Activated CD4-positive, alpha-beta T cell treated with anti-CD3 and anti-CD28 coated beads for 36 hours (primary cell): ENCODE measurements around the gene REC8. TPM values are rescaled to one million over a fixed set of nuclear protein-coding genes. Genes with fewer than 3 reads are reported as not detected.
A peak's percentile ranks its signal among the peaks of the same experiment; 100 is the strongest.

Source experiments
- ATAC-seq: fragments of 200-7000 bp; cut with Tn5 transposase; one replicate; pipeline ENCODE4 v1.10.0; 2021; ENCODE audit warnings: mild to moderate bottlenecking, moderate library complexity
- CTCF ChIA-PET: fragments of 350-600 bp; sonication (Branson Sonifier 250); formaldehyde crosslinking; loops from one replicate; lab custom pipeline; 2021; ENCODE audit warnings: antibody characterized with exemption; lab: Charles Lee
- POLR2A ChIA-PET: fragments of 350-600 bp; sonication (Branson Sonifier 250); formaldehyde crosslinking; loops from one replicate; lab custom pipeline; 2021; ENCODE audit warnings: antibody characterized with exemption, inconsistent platforms; lab: Charles Lee
- DNase-seq: peaks from one replicate; pipeline ENCODE4 v3.0.0-alpha.2; 2020
- H3K27ac Mint-ChIP-seq: one replicate; pipeline ENCODE4 v1.8.0; 2021; ENCODE audit warnings: mixed read lengths
- H3K27me3 Mint-ChIP-seq: one replicate; pipeline ENCODE4 v1.8.0; 2021; ENCODE audit warnings: mixed read lengths
- H3K36me3 Mint-ChIP-seq: one replicate; pipeline ENCODE4 v1.8.0; 2021; ENCODE audit warnings: low read depth, mixed read lengths
- H3K4me1 Mint-ChIP-seq: one replicate; pipeline ENCODE4 v1.8.0; 2021; ENCODE audit warnings: mixed read lengths
- H3K4me3 Mint-ChIP-seq: one replicate; pipeline ENCODE4 v1.8.0; 2021; ENCODE audit warnings: mild to moderate bottlenecking, moderate library complexity, mixed read lengths
- H3K9me3 Mint-ChIP-seq: one replicate; pipeline ENCODE4 v1.8.0; 2021; ENCODE audit warnings: low read depth, mixed read lengths
- intact Hi-C, 2 experiments: fragments of 100-400 bp; cut with DNase I in 1 of 2; cut with micrococcal nuclease in 1 of 2; formaldehyde crosslinking; loops; one replicate each; pipeline versions ENCODE4 v1.14.2 to v1.15.1; 2022 to 2024; cut with DNase I, micrococcal nuclease
- total RNA-seq, 2 experiments: library from RNA; stranded (reverse); gene quantifications; one replicate each; pipeline ENCODE4 v1.2.3, GENCODE V29; 2021

Gene REC8
- total RNA-seq, 2 experiments from 2014 or later = 25.6 to 27.7 TPM

DNA sequence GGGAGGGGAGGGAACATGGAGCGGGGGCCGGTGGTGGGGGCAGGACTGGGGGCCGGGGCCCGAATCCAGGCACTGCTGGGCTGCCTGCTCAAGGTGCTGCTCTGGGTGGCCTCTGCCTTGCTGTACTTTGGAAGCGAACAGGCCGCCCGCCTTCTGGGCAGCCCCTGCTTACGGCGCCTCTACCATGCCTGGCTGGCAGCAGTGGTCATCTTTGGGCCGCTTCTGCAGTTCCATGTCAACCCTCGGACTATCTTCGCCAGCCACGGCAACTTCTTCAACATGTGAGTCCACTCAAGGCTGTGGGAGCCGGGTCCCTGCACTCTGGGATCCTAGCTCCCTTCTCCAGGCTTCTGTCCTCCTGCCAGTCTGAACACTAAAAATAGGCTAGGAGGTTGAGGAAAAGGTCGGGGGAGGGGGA, 40.3 kb upstream of the REC8 start:
- no peaks in the 10 kb centered on the region for H3K27me3 Mint-ChIP-seq
- intact Hi-C loops = no loop called here
- ChIA-PET CTCF (interaction anchor here (0.6 to 3.4 kb wide), 8 partner anchors 14 to 1142 kb away, joined by 3 to 15 read pairs (median 4); partner anchors contain the start of genes DCAF11, IRF9, NRL and RNF31), POLR2A (no interaction called here)
- H3K36me3 Mint-ChIP-seq = peaks cover 2% of the 10 kb centered on the region
- H3K4me3 Mint-ChIP-seq = no peak overlapping the region
- H3K27ac Mint-ChIP-seq = peak overlapping the region; percentile 44
- DNase-seq (no peak), ATAC-seq (no peak)
- H3K9me3 Mint-ChIP-seq = no peaks in the 10 kb centered on the region
- peaks cover 23% of the 10 kb centered on the region for H3K4me1 Mint-ChIP-seq

DNA sequence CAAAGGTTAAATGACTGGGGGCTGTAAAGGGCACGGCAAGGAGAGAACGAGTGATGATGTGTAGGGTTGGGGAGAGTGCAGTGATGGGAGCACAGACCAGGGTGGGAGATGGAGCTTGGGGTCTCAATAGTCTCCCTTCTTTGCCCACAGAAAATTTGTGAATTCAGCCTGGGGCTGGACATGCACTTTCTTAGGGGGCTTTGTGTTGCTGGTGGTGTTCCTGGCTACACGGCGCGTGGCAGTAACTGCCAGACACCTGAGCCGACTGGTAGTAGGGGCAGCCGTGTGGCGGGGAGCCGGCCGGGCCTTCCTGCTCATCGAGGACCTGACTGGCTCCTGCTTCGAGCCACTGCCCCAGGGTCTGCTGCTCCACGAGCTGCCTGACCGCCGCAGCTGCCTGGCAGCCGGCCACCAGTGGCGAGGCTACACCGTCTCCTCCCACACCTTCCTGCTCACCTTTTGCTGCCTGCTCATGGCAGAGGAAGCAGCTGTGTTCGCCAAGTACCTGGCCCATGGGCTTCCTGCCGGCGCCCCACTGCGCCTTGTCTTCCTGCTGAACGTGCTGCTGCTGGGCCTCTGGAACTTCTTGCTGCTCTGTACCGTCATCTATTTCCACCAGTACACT, 39.7 kb upstream of the REC8 start:
- DNase-seq (peak; percentile 55), ATAC-seq (no peak)
- Mint-ChIP-seq H3K27me3 (no peaks in the 10 kb centered on the region), H3K27ac (peak overlapping the region; percentile 80), H3K4me3 (no peak overlapping the region), H3K36me3 (peaks cover 8% of the 10 kb centered on the region), H3K9me3 (no peaks in the 10 kb centered on the region), H3K4me1 (peaks cover 25% of the 10 kb centered on the region)
- POLR2A ChIA-PET = interaction anchor here (2.1 kb wide), 1 partner anchor 18 kb away, joined by 5 read pairs; the partner anchor contains the start of genes DCAF11 and NRL
- intact Hi-C loops = no loop called here
- CTCF ChIA-PET = interaction anchor here (0.7 to 3.4 kb wide), 9 partner anchors 8 to 620 kb away, joined by 3 to 15 read pairs (median 4); partner anchors contain the start of genes DCAF11, IRF9, NRL and RNF31

DNA sequence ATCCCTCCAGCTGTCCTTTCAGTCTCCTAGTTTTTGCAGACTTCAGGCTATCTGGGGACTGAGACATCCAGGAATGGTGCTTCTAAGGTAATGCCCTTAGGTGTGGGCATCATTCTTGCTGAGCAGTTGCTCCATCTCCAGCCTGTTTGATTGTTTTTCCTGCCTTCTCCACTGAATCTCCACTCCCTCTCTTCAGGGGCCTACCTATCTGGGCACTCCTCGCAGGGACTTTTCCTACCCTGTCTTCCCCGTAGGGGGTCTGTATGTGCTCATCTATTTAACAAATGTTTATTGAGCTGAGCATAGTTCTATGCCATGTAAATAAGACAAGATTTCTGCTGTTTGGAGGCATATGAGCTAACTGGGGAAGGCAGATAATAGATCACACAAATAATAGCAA, 38.9 kb upstream of the REC8 start:
- Mint-ChIP-seq H3K36me3 (peaks cover 15% of the 10 kb centered on the region), H3K4me3 (no peak overlapping the region), H3K4me1 (peaks cover 31% of the 10 kb centered on the region), H3K27me3 (no peaks in the 10 kb centered on the region), H3K9me3 (no peaks in the 10 kb centered on the region), H3K27ac (peak overlapping the region; percentile 80)
- intact Hi-C loops = no loop called here
- no peak for ATAC-seq
- DNase-seq = no peak
- CTCF ChIA-PET = interaction anchor here (0.6 to 3.4 kb wide), 7 partner anchors 14 to 81 kb away, joined by 3 to 15 read pairs (median 4); partner anchors contain the start of genes DCAF11, IRF9, NRL and RNF31
- POLR2A ChIA-PET = interaction anchor here (2.1 kb wide), 1 partner anchor 18 kb away, joined by 5 read pairs; the partner anchor contains the start of genes DCAF11 and NRL

DNA sequence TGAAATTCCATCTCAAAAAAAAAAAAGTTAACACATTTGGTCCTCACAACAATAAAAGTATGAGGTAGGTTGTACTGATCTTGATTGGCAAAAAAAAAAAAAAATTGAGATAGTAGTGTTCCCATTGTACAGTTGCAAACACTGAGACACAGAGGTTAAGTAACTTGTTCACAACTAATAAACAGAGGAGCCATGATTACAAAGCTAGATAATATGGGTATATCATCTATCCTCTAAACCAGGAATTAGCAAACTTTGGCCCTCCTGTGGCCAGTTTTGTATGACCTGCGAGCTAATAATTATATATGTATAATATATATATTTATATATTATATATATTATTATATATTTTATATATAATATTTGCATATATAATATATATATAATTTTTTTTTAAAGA, 38.1 kb upstream of the REC8 start:
- no peaks in the 10 kb centered on the region for H3K9me3 Mint-ChIP-seq
- no peak for DNase-seq
- ChIA-PET CTCF (interaction anchor here (0.6 to 3.4 kb wide), 3 partner anchors 27 to 302 kb away, joined by 3 to 15 read pairs (median 3); partner anchors contain the start of gene IRF9), POLR2A (interaction anchor here (0.6 to 2.1 kb wide), 4 partner anchors 19 to 65 kb away, joined by 3 to 8 read pairs (median 6); partner anchors contain the start of genes DCAF11 and NRL)
- H3K27ac Mint-ChIP-seq = no peak overlapping the region
- peaks cover 22% of the 10 kb centered on the region for H3K36me3 Mint-ChIP-seq
- no peaks in the 10 kb centered on the region for H3K27me3 Mint-ChIP-seq
- ATAC-seq = no peak
- intact Hi-C loops = no loop called here
- H3K4me1 Mint-ChIP-seq = peaks cover 38% of the 10 kb centered on the region
- no peak overlapping the region for H3K4me3 Mint-ChIP-seq

DNA sequence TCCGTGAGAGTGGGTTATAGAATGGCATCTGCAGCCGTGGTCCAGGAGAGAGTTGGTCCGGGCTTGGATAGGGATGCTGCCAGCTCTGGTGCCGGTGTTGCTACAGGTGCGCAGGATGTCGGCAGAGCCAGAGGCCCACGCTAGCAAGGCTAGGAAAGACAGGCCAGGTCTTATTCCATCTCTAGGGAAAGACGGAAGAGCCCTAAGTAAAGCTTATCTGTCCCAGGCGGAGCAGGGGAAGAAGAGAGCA, 36.4 kb upstream of the REC8 start:
- peak; percentile 38 for DNase-seq

DNA sequence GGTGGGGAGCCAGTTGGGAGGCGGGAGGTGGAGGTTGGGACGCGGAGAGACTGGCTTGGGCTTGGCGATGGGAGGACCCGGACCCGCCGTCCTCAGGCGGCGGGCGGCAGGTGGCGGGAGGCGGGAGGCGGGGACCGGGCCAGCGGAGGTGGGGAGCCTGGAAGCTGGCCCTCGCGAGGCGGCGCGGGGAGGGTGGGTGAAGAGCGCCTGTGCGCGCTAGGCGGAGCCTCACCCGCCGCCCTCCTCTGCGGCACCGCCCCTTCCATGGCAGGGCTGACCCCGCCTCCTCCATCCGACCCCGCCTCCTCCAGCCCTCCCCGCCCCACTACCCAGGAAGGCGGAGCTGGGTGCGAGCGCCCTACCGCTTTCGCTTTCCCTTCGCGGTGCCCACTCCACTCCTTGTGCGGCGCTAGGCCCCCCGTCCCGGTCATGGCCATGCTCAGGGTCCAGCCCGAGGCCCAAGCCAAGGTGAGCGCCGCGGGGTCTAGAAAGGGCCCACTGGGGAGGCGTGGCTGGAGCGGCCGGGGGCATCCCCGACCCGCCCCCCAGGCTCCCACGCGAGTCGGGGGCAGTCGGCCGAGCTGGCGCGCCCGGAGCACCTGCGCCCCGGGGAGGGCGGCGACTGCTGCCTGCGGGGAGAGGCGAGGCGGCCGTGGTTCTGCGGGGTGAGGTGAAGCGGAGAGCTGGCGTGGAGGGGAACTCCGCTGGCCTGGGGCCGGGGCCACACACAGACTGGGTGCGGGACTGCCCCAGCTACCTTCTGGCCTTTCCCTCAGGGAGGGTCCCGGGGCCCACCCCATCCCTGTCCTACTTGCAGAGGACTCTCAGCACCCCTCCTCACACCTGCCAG, 35.8 kb upstream of the REC8 start, which contains the start of gene PSME1:
Gene PSME1, plus strand, starts transcription at position 361 of the 850 bp plus-strand sequence. Its CDS starts 69 bp downstream, at position 430.
- H3K4me1 Mint-ChIP-seq = peaks cover 50% of the 10 kb centered on the region
- H3K9me3 Mint-ChIP-seq = no peaks in the 10 kb centered on the region
- H3K27ac Mint-ChIP-seq = peak within 1 kb of the TSS; percentile 92
- ATAC-seq = peak; percentile 95
- H3K36me3 Mint-ChIP-seq = peaks cover 45% of the 10 kb centered on the region
- H3K4me3 Mint-ChIP-seq = peak within 1 kb of the TSS; percentile 92
- no peaks in the 10 kb centered on the region for H3K27me3 Mint-ChIP-seq
- ChIA-PET CTCF (interaction anchor here (0.8 to 2.3 kb wide), 9 partner anchors 10 to 300 kb away, joined by 3 to 12 read pairs (median 4); partner anchors contain the start of genes CARMIL3, CIDEB, DCAF11 and NRL), POLR2A (interaction anchor here (0.6 to 3.1 kb wide), 11 partner anchors 10 to 1373 kb away, joined by 3 to 35 read pairs (median 4); partner anchors contain the start of genes DCAF11, IPO4, IRF9 and NRL)
- peak; percentile 98 for DNase-seq
- intact Hi-C loops = loop anchor here (1.0 to 5.0 kb wide), 9 partner anchors 10 to 296 kb away; partner anchors contain the start of genes DCAF11 (in 2 of the 2), IPO4 (in 2 of the 2), NRL (in 2 of the 2) and CHMP4A (in 1 of the 2)

More for the DNA sequence above, 36.4 kb upstream of the REC8 start:
- Mint-ChIP-seq H3K9me3 (no peaks in the 10 kb centered on the region), H3K4me1 (peaks cover 50% of the 10 kb centered on the region), H3K27ac (peak overlapping the region; percentile 92), H3K4me3 (peak overlapping the region; percentile 92), H3K27me3 (no peaks in the 10 kb centered on the region), H3K36me3 (peaks cover 39% of the 10 kb centered on the region)
- POLR2A ChIA-PET = interaction anchor here (0.6 to 3.1 kb wide), 8 partner anchors 11 to 470 kb away, joined by 3 to 35 read pairs (median 6); partner anchors contain the start of genes DCAF11, IPO4, IRF9 and NRL
- ATAC-seq = peak; percentile 1
- CTCF ChIA-PET = interaction anchor here (0.6 to 2.3 kb wide), 8 partner anchors 11 to 839 kb away, joined by 3 to 12 read pairs (median 5); partner anchors contain the start of genes CARMIL3, DCAF11, NRL and PSME2
- intact Hi-C loops = loop anchor here in 1 of 2 experiments (5.0 kb wide), 1 partner anchor 297 kb away; no protein-coding TSS in a partner anchor

DNA sequence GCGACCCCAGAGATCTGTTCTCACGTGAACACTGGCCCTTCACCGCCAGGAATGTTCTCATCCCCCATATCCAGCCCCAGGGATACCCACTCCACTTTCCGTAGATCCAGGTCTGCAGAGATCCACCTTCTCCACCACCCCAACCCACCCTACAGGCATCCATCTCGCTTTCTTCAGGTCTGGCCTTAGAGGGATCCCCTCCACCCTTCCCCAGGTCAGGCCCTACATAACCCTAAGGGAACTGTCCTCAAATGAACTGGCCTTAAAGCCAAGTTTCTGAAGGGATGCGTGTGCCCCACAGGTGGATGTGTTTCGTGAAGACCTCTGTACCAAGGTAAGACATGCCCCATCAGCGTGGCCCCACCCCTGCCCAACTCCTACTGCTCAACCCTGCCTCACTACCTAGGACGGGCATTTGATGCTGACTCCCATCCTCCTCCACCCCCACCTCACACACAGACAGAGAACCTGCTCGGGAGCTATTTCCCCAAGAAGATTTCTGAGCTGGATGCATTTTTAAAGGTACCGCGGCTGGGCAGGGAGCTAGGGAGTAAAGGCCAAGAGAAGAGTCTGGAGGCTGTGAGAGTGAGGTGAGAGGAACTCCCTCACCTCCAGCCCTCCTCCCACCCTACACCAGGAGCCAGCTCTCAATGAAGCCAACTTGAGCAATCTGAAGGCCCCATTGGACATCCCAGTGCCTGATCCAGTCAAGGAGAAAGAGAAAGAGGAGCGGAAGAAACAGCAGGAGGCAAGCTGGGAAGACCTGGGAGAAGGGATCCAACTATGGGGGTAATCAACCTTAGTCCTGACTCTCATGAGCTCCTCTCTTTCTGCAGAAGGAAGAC, 35.0 kb upstream of the REC8 start:
- peaks cover 47% of the 10 kb centered on the region for H3K36me3 Mint-ChIP-seq
- ChIA-PET POLR2A (interaction anchor here (0.6 to 3.1 kb wide), 7 partner anchors 9 to 1374 kb away, joined by 3 to 35 read pairs (median 4); partner anchors contain the start of genes DCAF11, IRF9, NRL and PSME2), CTCF (interaction anchor here (0.7 to 2.5 kb wide), 9 partner anchors 10 to 299 kb away, joined by 3 to 14 read pairs (median 5); partner anchors contain the start of genes CIDEB, DCAF11, IRF9 and MDP1)
- H3K4me3 Mint-ChIP-seq = peak overlapping the region; percentile 92
- peak overlapping the region; percentile 91 for H3K27ac Mint-ChIP-seq
- intact Hi-C loops = loop anchor here (1.0 to 5.0 kb wide), 9 partner anchors 9 to 295 kb away; partner anchors contain the start of genes DCAF11 (in 2 of the 2), IPO4 (in 2 of the 2), NRL (in 2 of the 2) and CHMP4A (in 1 of the 2)
- no peak for ATAC-seq
- DNase-seq = peak; percentile 44
- no peaks in the 10 kb centered on the region for H3K27me3 Mint-ChIP-seq
- H3K9me3 Mint-ChIP-seq = no peaks in the 10 kb centered on the region
- peaks cover 50% of the 10 kb centered on the region for H3K4me1 Mint-ChIP-seq

DNA sequence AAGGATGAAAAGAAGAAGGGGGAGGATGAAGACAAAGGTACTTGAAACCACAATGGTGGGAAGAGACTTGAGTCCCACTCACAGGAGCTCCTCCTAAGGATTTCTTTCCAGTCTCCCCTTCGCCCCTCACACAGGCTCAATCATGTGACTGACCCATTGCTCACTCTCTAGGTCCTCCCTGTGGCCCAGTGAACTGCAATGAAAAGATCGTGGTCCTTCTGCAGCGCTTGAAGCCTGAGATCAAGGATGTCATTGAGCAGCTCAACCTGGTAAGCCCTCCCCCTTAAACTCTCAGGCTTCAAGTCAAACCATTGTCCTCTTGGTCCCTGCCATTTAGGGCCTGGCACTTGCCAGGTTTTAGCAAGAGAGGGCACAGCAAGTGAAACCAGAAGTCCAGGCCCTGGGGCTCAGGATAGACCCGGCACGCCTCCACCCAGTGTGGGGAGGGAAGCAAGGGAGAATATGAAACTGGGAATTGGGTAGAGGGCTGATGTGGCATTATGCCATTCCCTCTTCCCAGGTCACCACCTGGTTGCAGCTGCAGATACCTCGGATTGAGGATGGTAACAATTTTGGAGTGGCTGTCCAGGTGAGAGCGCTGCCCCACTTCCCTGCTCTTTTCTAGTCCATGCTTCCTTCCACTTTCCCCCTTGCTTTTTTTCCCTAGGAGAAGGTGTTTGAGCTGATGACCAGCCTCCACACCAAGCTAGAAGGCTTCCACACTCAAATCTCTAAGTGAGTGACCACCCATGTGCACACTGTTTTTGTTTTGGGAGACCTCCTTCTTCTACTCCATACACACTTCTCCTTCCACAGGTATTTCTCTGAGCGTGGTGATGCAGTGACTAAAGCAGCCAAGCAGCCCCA, 34.1 kb upstream of the REC8 start:
- Mint-ChIP-seq H3K27ac (peak overlapping the region; percentile 91), H3K4me1 (peaks cover 48% of the 10 kb centered on the region), H3K36me3 (peaks cover 53% of the 10 kb centered on the region), H3K4me3 (peak overlapping the region; percentile 92), H3K27me3 (no peaks in the 10 kb centered on the region), H3K9me3 (no peaks in the 10 kb centered on the region)
- POLR2A ChIA-PET = interaction anchor here (0.6 to 3.1 kb wide), 6 partner anchors 9 to 47 kb away, joined by 3 to 35 read pairs (median 6); partner anchors contain the start of genes DCAF11, NRL, PSME2 and RNF31
- no peak for DNase-seq
- ATAC-seq = no peak
- intact Hi-C loops = loop anchor here in 1 of 2 experiments (5.0 kb wide), 1 partner anchor 295 kb away; no protein-coding TSS in a partner anchor
- CTCF ChIA-PET = interaction anchor here (0.7 to 2.5 kb wide), 7 partner anchors 9 to 299 kb away, joined by 3 to 14 read pairs (median 5); partner anchors contain the start of genes DCAF11, IRF9, MDP1 and NRL
